ENCODE results near the gene PIK3R5. TPM values are rescaled to one million over a fixed set of nuclear protein-coding genes. Genes with fewer than 3 reads are reported as not detected.
A peak's percentile ranks its signal among the peaks of the same experiment; 100 is the strongest.
"Not testable (repeated sequence)": the region's sequence is repeated elsewhere in the genome, so short reads cannot be mapped to it uniquely, and the experiment has no call there.

PIK3R5 gene
- total RNA-seq, 2 experiments from 2014 or later: 27.9 to 32.6 TPM

DNA sequence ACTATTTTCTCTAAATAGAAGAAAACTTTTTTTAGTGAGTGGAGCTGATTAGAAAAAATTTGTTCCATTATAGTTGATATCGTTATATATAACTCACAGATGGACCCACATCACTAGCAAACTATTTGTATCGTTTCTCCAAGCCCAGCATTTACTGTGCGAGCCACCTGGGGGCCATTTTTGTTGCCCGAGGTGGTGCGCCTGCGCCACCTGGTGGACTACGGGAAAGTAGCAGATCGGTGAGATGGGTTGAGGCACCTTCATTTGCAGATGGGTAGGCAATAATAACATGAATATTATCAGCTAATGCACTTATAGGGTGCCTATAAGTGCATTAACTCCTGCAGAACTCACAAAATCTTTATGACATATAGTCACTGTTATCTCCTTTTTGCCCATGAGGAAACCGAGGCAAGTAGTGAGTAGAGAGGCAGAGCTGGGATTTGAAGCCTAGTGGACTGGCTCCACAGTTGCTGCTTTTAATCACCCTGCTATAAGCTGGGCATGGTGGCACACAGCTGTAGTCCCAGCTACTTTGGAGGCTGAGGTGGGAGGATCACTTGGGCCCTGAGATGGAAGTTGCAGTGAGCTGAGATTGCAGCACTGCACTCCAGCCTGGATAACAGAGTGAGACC lies 32.6 kb upstream of the PIK3R5 start:
- no peaks in the 10 kb centered on the region for H3K9me3 Mint-ChIP-seq
- H3K4me3 Mint-ChIP-seq: no peak overlapping the region
- DNase-seq: peak; percentile 76
- no peaks in the 10 kb centered on the region for H3K36me3 Mint-ChIP-seq
- peaks cover 16% of the 10 kb centered on the region for H3K4me1 Mint-ChIP-seq
- no peak overlapping the region for H3K27ac Mint-ChIP-seq
- peaks cover 41% of the 10 kb centered on the region for H3K27me3 Mint-ChIP-seq

GRCh38 chr17:8995711-8996110 lies 30.2 kb upstream of the PIK3R5 start:
- Mint-ChIP-seq H3K4me1 (peaks cover 12% of the 10 kb centered on the region), H3K36me3 (no peaks in the 10 kb centered on the region), H3K27ac (no peak overlapping the region), H3K27me3 (peaks cover 19% of the 10 kb centered on the region), H3K9me3 (no peaks in the 10 kb centered on the region), H3K4me3 (no peak overlapping the region)
- DNase-seq: no peak

DNA sequence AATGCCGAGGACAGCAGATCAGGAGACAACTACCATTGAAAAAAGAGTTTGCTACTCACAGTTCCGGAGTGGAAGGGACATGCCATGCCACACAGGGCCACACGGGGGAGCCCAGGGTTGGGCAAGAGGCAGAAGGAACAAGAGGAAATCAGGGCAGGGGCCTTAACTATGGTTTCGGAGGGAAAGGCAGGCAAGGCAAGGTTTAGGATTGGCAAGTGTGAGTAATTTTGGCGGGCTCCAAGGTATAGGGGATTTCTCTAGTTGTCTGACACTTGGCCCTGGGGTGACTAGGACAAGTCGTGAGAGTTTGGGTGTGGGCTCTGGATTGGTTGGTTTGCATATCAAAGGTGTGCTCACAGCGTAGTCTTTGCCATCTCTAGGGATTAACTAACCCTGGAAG lies 28.8 kb upstream of the PIK3R5 start:
- Mint-ChIP-seq H3K4me1 (peaks cover 12% of the 10 kb centered on the region), H3K27ac (peak overlapping the region; percentile 57), H3K4me3 (no peak overlapping the region), H3K9me3 (no peaks in the 10 kb centered on the region), H3K36me3 (no peaks in the 10 kb centered on the region), H3K27me3 (peaks cover 5% of the 10 kb centered on the region)
- DNase-seq: peak; percentile 75

GRCh38 chr17:8991514-8992285 lies 26.2 kb upstream of the PIK3R5 start:
- H3K27ac Mint-ChIP-seq: no peak overlapping the region

DNA sequence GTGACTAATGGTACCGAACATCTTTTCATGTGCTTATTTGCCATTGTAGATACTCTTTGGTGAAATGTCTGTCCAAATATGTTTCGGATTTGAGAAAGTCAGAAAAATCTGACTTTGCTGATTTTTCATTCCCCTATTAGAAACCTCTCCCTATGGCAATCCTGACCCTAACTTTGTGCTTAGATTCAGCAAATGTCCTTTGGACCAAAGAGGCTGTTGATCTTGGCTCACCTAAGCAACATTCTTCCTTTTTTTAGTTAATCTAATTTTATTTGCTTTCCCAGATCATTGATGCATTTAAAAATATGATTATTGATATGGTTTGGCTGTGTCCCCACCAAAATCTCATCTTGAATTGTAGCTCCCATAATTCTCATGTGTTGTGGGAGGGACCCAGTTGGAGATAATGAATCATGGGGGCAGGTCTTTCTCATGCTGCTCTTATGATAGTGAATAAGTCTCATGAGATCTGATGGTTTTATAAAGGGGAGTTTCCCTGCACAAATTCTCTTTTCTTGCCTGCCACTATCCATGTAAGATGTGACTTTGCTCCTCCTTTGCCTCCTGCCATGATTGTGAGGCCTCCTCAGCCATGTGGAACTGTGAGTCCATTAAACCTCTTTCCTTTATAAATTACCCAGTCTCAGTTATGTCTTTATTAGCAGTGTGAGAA lies 22.9 kb upstream of the PIK3R5 start:
- DNase-seq, H3K27ac Mint-ChIP-seq, H3K4me3 Mint-ChIP-seq, H3K36me3 Mint-ChIP-seq, H3K27me3 Mint-ChIP-seq: not testable (repeated sequence)
- Mint-ChIP-seq H3K9me3 (peaks cover 15% of the 10 kb centered on the region), H3K4me1 (peaks cover 14% of the 10 kb centered on the region)

More at GRCh38 chr17:8991514-8992285, 26.2 kb upstream of the PIK3R5 start:
- H3K4me1 Mint-ChIP-seq: peaks cover 8% of the 10 kb centered on the region
- H3K9me3 Mint-ChIP-seq: peaks cover 5% of the 10 kb centered on the region
- H3K4me3 Mint-ChIP-seq: no peak overlapping the region
- H3K36me3 Mint-ChIP-seq: no peaks in the 10 kb centered on the region
- H3K27me3 Mint-ChIP-seq: no peaks in the 10 kb centered on the region
- peak; percentile 58 for DNase-seq

DNA sequence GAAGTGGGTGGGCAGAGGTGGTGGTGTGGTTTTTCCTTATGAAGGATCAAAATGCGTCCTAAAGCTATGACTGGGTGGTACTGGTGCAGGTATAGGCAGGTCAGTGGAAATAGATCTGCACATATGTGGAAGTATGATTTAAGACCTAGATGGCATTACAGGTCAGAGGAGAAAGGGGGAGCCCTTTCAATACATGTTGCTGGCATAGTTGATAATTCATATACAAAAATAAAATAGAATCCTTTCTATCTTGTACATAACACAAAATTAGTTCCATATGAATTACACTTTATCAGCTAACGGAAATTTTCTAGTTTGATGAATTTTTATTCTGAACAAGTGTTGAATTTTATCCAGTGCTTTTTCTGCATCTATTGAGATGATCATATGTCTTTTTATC lies 20.8 kb upstream of the PIK3R5 start:
- Mint-ChIP-seq H3K4me3 (no peak overlapping the region), H3K27me3 (no peaks in the 10 kb centered on the region), H3K27ac (no peak overlapping the region), H3K4me1 (peaks cover 12% of the 10 kb centered on the region), H3K9me3 (peaks cover 15% of the 10 kb centered on the region), H3K36me3 (peaks cover 4% of the 10 kb centered on the region)
- DNase-seq: no peak

GRCh38 chr17:8985054-8985701 lies 19.7 kb upstream of the PIK3R5 start:
- Mint-ChIP-seq H3K4me1 (peaks cover 12% of the 10 kb centered on the region), H3K36me3 (peaks cover 4% of the 10 kb centered on the region), H3K27me3 (no peaks in the 10 kb centered on the region), H3K27ac (no peak overlapping the region), H3K4me3 (no peak overlapping the region), H3K9me3 (peaks cover 15% of the 10 kb centered on the region)
- no peak for DNase-seq

- Mint-ChIP-seq H3K9me3 (peaks cover 15% of the 10 kb centered on the region), H3K4me1 (peaks cover 12% of the 10 kb centered on the region)
- not testable (repeated sequence) for H3K27ac Mint-ChIP-seq, DNase-seq, H3K36me3 Mint-ChIP-seq, H3K4me3 Mint-ChIP-seq, H3K27me3 Mint-ChIP-seq
These were observed 18.7 kb upstream of the PIK3R5 start for GRCh38 chr17:8984225-8984624.

DNA sequence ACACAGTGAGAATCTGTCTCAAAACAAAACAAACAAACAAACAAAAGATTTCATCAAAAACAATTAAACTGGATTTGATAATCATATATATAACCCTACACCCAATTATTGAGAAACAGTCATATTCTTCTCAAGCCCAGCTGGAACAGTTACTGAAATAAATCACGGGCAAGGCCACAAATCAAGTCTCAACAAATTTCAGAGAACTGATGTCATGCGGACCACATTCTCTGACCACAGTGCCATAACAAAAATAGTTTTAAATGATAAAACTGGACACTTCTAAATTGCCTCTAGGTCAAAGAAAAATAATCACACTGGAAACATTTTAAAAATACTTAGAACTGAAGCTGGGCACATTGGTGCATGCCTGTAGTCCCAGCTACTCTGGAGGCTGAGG lies 15.9 kb upstream of the PIK3R5 start:
- no peak overlapping the region for H3K4me3 Mint-ChIP-seq
- H3K27me3 Mint-ChIP-seq: no peaks in the 10 kb centered on the region
- no peak overlapping the region for H3K27ac Mint-ChIP-seq
- peaks cover 4% of the 10 kb centered on the region for H3K36me3 Mint-ChIP-seq
- H3K9me3 Mint-ChIP-seq: peaks cover 11% of the 10 kb centered on the region
- H3K4me1 Mint-ChIP-seq: peaks cover 12% of the 10 kb centered on the region
- no peak for DNase-seq

DNA sequence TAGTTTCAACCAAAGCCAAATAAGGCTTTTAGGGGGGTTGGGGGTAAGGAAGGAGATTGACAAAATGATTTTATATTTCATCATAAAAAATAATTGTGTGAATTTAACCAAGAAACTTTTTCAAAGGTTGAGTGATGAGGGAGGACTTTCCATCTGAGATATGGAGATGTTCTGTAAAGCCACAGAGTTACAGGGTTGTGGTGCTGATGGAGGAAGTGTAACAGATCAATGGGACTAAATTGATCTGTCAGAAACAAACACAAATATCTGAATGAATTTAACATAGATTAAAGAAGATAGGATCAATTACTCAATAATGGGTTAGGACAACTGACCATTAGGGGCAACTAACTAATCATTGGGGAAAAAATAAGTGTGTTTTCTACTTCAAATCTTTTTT lies 14.2 kb upstream of the PIK3R5 start:
- H3K27me3 Mint-ChIP-seq: no peaks in the 10 kb centered on the region
- no peaks in the 10 kb centered on the region for H3K36me3 Mint-ChIP-seq
- peaks cover 2% of the 10 kb centered on the region for H3K9me3 Mint-ChIP-seq
- H3K4me1 Mint-ChIP-seq: no peaks in the 10 kb centered on the region
- H3K4me3 Mint-ChIP-seq: no peak overlapping the region
- no peak for DNase-seq
- no peak overlapping the region for H3K27ac Mint-ChIP-seq

DNA sequence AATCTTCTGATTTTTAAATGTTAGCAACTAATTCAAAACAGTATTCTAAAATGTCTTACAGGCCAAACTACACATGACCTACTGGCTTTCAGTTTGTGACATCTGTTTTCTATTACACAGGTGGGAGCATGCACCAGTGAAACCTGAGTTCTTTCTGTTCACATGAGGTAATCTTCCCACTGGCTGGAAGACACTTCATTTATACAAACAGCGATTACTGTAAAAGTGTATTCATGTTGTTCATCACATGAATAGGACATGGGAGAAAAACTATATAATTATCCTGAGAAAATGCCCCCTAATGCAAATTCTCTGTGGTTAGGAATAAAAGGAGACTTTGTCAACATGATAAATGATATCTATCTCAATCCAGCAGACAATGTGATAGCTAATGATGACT lies 11.1 kb upstream of the PIK3R5 start:
- Mint-ChIP-seq H3K27ac (no peak overlapping the region), H3K9me3 (peaks cover 5% of the 10 kb centered on the region), H3K4me3 (no peak overlapping the region), H3K36me3 (no peaks in the 10 kb centered on the region), H3K4me1 (no peaks in the 10 kb centered on the region), H3K27me3 (no peaks in the 10 kb centered on the region)
- DNase-seq: no peak

GRCh38 chr17:8975091-8975725 lies 9.7 kb upstream of the PIK3R5 start:
- Mint-ChIP-seq H3K4me1 (no peaks in the 10 kb centered on the region), H3K4me3 (no peak overlapping the region), H3K27ac (no peak overlapping the region), H3K9me3 (peaks cover 7% of the 10 kb centered on the region), H3K27me3 (no peaks in the 10 kb centered on the region), H3K36me3 (no peaks in the 10 kb centered on the region)
- no peak for DNase-seq

DNA sequence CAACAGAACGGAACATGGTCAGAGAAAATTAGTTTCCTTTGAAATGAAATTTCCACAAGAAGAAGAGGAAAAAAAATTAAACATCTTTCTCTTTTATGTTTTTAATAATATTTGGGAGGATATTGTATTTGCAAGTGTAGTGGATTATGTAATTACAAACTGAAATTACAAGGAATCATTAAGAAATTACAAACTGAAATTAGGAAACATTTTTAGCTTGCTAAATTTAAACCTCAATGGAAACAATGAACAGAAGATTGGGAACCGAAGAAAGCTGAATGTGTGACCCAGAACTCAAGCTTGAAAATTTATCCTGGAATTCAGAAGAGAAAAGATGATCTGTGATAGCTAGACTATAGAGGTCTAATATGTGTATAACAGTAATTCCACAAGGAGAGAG lies 4.4 kb upstream of the PIK3R5 start:
- H3K36me3 Mint-ChIP-seq: peaks cover 19% of the 10 kb centered on the region
- no peak overlapping the region for H3K27ac Mint-ChIP-seq
- H3K4me3 Mint-ChIP-seq: no peak overlapping the region
- H3K27me3 Mint-ChIP-seq: no peaks in the 10 kb centered on the region
- no peak for DNase-seq
- H3K9me3 Mint-ChIP-seq: peaks cover 25% of the 10 kb centered on the region
- peaks cover 20% of the 10 kb centered on the region for H3K4me1 Mint-ChIP-seq

GRCh38 chr17:8968503-8968902 lies 3.0 kb upstream of the PIK3R5 start:
- DNase-seq: no peak
- H3K27ac Mint-ChIP-seq: peak overlapping the region; percentile 61
- no peak overlapping the region for H3K4me3 Mint-ChIP-seq
- peaks cover 27% of the 10 kb centered on the region for H3K4me1 Mint-ChIP-seq
- no peaks in the 10 kb centered on the region for H3K27me3 Mint-ChIP-seq
- H3K36me3 Mint-ChIP-seq: peaks cover 25% of the 10 kb centered on the region
- H3K9me3 Mint-ChIP-seq: peaks cover 25% of the 10 kb centered on the region

DNA sequence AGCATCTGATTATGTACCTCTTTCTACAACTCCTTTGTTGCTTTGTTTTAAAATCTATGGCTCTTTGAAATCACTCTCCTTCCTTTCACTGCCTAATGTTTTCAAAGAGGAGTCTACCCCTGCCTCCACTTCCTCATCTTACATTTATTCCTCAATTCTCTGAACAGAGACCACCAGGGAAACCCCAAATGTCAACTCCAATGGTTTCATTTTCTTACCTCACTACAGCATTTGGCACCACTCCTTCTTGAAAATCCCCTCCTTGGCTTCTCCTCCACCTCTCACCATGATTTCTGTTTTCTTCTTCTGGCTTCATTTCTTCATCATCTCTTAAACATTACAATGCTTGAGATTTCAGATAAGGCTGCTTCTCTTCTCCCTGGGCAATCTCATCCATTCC lies 2.4 kb upstream of the PIK3R5 start:
- peak overlapping the region; percentile 61 for H3K27ac Mint-ChIP-seq
- no peak for DNase-seq
- peaks cover 31% of the 10 kb centered on the region for H3K4me1 Mint-ChIP-seq
- H3K9me3 Mint-ChIP-seq: peaks cover 25% of the 10 kb centered on the region
- no peaks in the 10 kb centered on the region for H3K27me3 Mint-ChIP-seq
- H3K4me3 Mint-ChIP-seq: peak overlapping the region; percentile 38
- H3K36me3 Mint-ChIP-seq: peaks cover 28% of the 10 kb centered on the region
